IPS DF 4.7 (cell line): ENCODE measurements around the gene ARHGAP29.

Source experiments
- DNase-seq: peaks from one replicate; pipeline ENCODE4 v3.0.0-alpha.2; 2013; ENCODE audit warnings: low spot score; ENCODE audit errors: extremely low read depth

The ARHGAP29 gene

DNA sequence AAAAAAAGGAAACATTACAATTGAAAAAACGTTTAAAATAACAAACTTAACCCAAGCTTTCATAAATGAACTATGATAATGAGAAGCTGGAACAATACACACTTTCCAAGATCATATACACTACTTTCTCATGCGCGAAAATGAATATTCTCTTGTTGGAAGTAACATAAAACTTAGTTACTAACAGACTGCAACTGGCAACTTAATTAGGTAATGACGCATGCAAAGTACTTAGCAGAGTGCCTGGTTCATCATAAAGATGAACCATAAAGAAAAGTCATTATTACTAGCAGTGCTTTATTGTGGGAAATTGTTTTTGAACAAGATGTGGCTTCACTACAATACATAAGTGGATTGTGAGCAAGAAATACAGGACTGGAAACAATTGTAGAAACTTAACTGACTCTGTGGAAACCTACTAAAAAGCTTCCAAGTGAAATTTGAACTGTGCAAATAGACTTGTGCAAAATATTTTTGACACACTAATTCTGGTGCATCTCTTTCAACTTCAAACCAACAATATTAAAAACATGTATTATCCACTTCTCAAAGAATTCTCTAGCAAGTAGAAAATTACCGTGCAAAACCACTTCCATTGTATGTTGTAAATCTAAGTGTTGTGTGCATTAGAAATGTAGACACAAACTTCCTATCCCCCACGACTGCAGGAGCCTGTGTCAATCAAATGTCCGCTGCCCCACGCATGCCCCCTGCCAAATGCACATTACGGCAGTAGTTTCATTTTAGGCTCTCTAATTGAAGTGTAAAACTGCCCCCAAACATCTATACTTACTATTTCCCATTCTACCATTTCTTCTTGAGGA is 2.0 kb downstream of the ARHGAP29 start:
- no peak for DNase-seq

DNA sequence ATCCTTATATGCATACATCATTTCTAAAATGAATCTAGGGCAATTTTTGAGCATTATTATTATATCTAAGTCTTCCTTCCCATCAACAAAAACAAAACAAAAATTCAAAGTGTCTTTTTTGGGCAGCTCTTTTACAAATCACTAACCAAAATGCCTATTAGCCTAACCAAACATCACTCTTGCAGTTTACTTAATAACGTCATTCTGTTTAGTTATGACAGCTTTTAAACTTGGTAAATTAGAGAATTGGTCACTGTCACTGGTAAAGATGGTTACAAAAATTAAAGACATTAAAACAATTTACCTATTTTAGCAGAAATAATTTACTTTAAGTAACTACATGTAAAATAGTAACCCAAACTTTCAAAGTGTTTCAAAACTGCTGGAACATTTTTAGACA is 2.8 kb downstream of the ARHGAP29 start:
- DNase-seq, result no peak

DNA sequence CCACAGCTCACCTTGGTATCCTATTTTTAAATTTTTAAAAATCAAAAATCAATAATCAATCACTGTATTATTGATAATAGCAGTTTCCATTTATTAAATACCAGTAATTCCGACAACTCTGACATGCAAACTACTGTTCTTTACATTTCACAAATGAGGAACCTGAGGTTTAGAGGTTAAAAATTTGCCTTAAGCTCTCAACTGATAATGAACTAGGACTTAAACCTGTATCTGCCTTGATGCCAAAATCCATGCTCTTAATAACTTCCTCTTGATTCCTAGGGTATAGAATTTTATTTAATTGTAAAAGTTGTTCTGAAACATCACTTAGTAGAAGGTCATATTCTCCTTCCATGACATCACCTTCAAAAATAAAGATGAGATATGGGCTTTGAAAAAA is 5.6 kb downstream of the ARHGAP29 start:
- DNase-seq, result no peak

DNA sequence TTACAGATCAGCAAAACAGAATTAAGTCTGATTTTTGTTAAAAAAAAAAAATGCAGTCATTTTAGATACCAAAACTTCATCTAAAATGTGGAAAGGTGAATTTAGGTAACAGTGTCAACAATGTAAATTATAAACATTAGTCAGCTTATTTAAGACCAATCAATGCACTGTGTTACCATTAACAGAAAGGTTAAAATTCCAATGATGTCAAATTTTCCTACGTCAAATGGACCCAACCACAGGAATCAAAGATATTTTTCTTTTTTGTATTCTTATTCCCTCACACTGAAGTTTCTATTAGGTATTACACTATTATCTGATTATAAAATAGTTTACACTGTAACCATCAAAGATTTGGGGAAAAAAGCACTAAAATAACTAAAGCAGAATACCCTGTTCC is 6.5 kb downstream of the ARHGAP29 start:
- DNase-seq, result no peak

DNA sequence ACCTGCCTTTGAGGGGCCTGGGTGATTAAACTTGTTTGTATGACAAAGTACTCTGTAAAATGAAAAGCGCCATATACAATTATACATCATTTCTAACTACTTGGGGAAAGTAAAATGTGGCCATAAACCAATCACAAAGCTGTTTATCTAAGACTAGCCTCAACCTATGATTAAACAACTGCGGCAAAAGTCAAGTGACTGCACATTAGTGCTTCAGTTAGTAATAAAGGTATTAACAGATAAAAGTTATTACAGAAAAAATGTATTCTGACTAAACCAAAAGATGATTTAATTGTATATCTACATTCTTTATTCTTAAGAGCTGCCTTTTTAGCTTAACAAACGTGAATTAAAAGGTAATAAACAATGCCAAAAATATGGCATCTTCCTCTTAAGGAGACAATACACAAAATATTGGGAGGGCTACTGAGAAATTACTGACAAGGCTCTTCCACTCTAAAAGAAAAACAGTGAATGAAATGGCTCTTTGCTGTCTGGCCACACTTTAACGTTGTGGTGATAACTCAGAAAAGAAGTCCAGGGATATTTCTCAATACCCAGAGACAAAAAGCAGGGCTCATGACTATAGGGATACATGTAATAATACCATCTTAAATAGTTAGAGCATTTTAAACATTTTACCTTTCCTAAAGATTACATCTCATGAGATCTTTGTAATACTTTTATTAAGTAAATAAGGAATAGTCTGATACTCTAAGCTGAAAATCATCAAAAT is 8.6 kb downstream of the ARHGAP29 start:
- no peak for DNase-seq

DNA sequence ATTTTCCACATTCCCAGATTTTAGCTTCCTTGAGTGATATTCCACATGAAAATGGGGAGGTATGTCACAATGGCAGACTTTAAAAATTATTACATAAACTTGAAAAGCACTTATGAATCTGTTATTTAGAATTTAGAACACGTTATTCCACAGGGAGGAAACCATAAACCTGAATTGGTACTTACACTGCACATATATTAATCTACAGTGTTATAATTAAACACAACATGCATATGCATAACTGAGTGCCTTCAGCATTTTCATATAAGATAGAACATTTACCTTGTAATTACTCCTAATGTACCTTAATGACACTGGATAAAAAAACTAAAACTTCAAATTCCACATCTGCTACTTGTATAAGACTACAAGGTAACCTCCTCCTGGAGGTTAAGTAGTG is 9.8 kb downstream of the ARHGAP29 start:
- no peak for DNase-seq

DNA sequence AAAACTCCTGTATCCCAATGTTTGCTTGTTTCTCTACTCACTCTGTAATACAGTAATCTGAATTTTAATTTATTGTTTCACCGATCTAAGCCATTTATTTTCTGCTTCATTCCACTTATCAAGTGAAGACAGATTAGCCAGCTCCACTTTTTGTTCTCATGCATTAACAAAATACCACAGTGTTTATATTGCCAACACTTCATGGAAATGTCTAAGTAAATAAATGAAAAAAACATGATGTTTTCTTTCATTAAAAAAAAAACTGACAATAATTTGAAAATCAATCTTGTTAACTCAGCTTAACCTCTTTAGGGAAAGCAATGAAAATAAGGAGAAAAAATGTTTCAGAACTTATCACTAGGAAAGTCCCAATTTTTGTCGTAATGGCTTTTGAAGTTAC is 11.5 kb downstream of the ARHGAP29 start:
- DNase-seq, result no peak

DNA sequence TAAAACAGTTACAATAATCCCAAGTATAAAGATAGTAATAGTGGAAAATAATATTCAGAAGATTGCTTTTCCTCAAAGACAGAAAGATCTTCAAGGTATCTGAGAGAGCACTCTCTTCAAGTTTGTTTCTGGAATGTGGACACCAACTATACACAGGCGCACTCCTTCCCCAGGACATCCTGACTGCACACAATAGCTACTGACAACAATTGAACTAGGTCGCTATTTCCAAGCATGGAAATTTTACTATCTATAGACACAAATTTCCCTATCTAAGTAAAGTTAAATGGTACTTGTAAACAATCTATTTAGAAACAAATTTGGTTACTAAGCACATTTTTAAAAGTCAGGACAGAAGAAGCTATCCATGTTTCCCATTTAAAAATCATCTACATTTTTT is 19.1 kb downstream of the ARHGAP29 start:
- no peak for DNase-seq

DNA sequence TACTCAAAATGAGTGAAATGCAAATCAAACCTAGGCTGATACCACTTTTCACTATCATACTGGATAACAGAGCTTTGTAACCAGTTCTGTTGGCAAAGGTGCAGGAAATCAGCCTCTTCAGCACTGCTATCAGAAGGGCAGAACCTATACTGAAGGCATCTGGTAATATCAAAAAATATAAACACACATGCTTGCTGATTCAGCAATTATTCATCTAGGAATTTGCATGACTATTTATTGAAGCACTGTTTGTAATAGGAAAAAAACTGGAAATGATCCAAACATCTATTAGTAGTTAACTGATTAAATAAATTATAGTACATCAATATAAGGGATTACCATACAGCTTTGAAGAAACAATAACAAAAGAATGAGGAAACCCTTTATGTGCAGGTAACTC is 21.4 kb downstream of the ARHGAP29 start:
- no peak for DNase-seq

DNA sequence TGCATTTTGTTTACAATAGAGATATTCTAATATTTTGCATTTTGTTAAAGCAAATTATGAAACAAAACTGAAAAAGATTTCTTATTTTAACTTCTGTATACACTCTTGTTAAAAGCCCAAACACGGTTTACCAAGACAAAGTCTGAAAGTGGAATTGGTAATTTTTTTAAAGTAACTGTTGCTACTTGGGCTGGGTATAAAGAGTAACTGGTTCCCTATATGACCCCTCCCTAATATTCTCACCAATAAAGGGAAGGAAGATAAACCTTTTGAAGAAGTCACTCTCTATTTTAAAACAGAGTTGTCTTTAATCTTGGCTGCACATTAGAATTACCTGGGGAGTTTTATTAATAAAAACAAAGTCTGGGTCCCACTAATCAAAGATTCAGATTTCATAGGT is 27.4 kb downstream of the ARHGAP29 start:
- DNase-seq, result no peak

DNA sequence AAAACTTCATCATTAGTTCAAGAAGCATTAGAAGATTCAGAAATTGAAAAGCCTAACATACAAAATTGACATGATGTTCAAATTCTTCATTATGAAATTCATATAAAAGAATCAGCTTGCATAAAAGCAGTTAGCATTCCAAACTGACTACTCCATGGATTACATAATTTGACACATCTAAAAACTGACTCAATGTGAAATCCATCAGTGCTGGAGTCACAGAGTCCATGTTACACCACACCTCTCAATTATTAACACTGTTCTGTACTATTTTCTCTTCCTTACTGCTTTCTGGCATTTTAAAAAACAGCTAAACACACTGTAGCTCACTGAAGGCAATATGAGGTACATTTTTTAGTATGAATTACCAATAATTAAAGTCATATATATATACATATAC is 28.0 kb downstream of the ARHGAP29 start:
- no peak for DNase-seq

DNA sequence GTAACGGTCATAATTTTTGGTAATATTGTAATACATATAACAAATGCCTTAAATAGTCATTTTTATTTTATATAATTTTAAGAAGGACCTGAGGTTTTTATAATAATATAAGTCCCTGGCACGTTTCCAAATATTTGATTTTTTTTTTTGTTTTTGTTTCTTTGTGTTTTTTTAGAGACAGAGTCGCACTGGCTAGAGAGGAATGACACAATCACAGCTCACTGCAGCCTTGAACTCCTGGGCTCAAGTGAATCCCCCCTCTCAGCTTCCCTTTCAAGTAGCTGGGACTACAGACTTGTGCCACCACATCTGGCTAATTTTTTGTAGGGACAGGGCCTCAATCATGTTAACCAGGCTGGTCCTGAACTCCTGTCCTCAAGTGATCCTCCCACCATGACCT is 29.7 kb downstream of the ARHGAP29 start:
- no peak for DNase-seq

DNA sequence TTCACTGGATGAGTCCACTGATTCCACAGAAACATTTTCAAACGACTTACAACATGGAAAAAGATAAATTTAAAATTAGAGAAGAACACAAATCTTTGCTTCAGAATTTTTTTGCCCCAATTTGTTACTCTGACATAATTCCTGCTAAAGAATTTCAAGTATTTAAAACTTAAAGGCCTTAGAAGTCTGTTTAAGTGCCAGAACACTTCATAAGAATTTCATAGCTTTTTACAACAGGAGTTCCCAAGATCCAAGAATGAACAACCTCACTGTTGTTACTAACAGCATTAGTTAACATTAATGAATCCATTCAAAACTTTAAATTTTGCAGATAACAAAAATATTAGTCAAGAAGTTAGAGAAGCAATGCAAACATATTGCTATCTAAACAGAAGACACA is 31.7 kb downstream of the ARHGAP29 start:
- DNase-seq, result no peak

DNA sequence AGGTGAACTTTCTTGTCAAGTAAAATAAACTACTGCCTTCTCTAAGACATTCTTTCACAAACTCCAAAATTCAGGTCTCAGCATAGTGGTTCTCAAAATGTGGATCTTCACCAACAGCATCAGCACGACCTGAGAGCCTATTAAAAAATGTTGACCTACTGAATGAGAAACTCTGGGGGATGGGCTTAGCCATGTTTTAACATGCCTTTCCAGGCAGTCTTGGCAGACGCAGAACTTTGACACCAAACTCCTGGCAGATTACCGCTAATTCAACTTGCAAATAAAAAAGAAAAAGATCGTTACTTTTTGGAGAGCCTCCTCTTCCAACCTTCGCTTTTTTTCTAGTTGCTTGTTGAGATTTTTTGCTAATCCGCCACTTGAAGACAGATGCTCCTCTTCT is 35.1 kb downstream of the ARHGAP29 start:
- no peak for DNase-seq

DNA sequence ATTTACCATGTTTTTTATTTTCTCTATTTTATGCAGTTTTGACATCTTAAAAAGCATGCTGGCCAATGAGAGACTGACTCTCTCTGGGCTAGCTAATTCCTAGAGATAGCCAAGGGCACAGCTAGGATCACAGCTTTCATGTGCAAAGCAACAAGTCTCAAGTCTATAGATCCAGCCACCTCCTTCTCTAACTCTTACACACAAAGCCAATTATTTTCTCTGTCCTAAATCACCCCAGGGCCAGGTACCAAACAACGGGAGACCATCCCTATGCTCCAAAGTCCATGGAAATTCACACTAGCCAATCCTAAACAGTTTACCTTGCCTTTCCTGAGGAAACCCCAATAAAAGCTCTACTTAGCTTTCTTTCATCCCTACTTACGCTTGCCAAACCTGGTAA is 38.0 kb downstream of the ARHGAP29 start:
- DNase-seq, result no peak

DNA sequence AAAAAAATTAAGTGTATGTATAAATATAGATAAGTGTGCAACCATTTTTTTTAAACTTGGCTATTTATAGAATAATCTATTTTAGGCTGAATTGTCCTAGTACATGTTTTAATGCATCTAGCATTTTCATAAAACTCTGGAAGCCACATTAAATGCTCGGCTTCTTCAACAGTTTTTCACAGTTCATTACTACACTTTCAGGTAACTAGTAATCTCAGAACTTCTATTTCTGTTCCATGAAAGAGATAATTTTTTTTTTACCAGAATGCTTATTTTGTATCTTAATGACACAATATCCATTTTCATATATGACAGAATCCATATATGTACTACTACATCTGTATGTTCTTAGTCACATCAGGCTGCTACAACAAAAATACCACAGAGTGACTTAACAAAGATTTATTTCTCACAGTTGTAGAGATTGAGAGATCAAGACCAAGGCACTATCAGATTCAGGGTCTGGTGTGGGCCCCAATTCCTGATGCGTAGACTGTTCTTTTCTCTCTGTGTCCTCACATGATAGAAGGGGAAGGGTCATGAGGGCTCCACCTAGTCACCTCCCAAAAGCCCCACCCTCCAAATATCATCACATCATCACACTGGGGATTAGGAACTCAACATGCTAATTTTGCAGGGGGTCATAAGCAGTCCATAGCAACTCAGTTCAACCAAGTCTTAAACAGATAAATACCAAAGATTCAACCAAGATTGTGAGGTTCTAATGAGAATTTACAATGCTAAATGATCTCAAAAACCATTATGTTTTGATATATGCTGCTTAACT is 43.1 kb downstream of the ARHGAP29 start:
- DNase-seq, result no peak

DNA sequence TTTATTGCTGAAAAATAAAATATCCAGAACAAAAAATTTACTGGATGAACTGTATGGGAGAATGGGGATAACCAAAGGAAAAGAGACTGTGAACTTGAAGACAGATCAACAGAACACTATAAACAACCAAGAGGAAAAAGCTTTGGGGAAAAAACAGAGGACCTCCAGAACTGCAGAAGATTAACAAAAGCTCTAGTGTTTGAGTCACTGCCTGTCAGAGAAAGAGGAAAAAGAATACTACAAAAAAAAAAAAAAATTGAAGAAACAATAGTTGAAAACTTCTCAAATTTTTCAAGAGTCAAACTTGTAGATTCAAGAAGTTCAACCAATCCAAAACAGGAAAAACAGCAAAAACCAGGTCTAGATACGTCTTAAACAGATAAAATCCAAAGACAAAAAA is 44.3 kb downstream of the ARHGAP29 start:
- no peak for DNase-seq

DNA sequence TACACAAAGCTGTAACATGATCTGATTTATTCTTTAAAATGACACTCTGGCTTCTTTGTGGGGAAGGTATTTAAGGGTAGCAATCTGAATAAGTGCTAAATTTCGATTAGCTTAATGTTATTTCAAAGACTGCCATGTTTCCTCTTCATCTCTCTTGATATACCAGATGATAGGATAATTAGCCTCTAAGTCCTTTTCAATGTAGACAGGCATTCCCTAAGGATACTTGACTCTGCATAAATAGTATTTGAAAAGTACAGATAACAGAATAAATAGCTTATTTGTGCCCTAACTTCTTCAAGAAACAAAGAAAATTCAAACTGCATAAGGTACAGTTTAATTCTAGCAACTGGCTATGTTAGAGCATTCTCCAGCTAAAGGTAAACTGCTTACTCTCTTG is 46.2 kb downstream of the ARHGAP29 start:
- no peak for DNase-seq

DNA sequence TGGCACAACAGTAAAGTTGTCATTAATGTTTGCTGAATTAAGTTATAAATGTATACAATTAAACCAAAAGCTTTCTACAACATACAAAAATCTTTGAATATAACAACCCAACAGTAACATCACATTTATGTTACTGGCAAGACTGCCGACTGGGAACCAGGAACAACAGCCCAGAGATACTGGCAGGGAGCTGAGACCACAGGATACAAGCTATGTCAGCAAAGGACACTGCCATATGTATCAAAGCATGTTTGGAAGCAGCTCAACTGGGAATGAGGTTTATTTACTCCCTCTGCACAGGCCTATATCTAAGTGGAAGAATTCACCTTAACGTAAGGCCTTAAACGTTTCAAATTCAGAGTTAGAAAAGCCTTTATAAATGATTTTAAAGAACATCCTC is 50.4 kb downstream of the ARHGAP29 start:
- no peak for DNase-seq

DNA sequence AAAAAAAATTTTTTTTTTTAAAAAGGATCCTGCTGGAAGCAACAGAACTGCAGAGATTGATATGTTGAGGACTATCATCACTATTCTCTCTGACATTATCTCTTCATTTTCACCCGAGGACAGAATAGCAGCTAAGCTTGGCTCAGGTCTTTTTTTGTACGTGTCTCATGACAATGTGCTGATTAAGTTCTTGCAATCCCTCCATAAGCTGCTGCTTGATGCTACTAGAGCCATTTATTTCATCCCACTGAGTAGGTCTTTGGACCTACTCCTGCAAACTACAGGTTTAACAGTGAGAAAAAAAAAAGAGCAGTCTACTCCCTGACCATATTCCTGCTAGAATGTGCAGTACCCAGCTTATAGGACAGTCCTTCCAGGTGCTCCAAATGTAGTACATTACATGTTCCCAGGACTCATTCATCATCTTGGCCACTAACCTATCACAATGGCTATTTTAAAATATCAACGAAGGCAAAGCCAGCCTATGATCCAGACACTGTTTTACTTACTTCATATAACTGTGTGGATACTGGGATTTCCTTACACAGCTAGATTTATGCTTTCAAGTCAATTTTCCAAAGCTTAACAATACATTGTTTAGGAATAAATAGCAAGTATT is 54.1 kb downstream of the ARHGAP29 start:
- DNase-seq, result no peak

DNA sequence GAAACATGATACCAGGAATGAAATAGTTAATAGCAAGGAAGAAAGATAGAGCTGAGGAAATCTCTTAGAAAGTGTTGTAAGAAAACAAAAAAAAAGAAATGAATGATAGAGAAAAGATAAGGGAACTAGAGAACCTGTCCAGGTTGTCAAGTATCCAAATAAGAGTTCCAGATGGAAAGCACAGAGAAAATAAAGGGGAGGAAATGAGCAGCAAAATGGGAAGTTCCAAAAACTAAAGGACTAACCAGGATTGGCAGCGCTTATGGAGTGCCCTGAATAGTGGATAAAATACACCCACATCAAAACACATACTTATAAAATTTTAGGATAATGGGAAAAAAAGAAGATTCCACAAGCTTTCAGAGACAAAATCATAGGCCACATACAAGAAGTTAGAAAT is 55.2 kb downstream of the ARHGAP29 start:
- DNase-seq, result no peak

DNA sequence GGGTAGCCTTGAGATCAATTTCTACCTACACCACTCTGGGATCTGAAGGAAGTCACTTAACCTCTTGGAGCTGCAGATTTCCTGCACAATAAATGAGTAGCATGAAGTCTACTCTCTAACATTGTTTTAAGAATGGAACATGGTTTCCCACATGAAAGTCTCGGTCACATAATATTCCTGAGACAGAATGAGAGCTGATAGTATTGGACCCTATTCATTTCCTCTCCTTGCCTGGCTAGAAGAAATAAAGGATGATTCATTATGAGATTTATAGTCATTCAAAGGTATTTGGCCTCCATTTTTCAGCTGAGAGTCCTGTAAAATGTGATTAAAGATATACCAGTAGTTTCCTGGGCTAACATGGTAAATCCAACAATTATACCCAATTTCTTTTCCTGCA is 56.7 kb downstream of the ARHGAP29 start:
- DNase-seq, result no peak
